H9 (cell line): ENCODE results near the gene MAPKAP1. TPM values are rescaled to one million over a fixed set of nuclear protein-coding genes. Genes with fewer than 3 reads are reported as not detected.

Experiments used
- DNase-seq: peaks from one replicate; pipeline ENCODE4 v3.0.0-alpha.2; 2017
- H2AFZ ChIP-seq: one replicate; pipeline ENCODE4 v1.6.1; 2013; ENCODE audit warnings: mild to moderate bottlenecking, low read length, control low read depth, moderate library complexity
- H2AK5ac ChIP-seq: 2 replicates; pipeline ENCODE4 v1.6.1; 2013; ENCODE audit warnings: low read length, control low read depth, mixed read lengths; ENCODE audit not compliant: insufficient read length
- H2BK120ac ChIP-seq: one replicate; pipeline ENCODE4 v1.6.1; 2013; ENCODE audit warnings: low read depth, mild to moderate bottlenecking, low read length, control low read depth, inconsistent platforms; ENCODE audit not compliant: poor library complexity, severe bottlenecking
- H2BK12ac ChIP-seq: 2 replicates; pipeline ENCODE4 v1.6.1; 2013; ENCODE audit warnings: low read length, control low read depth, mixed read lengths, low read depth; ENCODE audit not compliant: insufficient read length
- H2BK15ac ChIP-seq: 2 replicates; pipeline ENCODE4 v1.6.1; 2013; ENCODE audit warnings: low read depth, low read length, control low read depth
- H2BK20ac ChIP-seq: one replicate; pipeline ENCODE4 v1.6.1; 2013; ENCODE audit warnings: low read depth, mild to moderate bottlenecking, low read length, control low read depth, inconsistent platforms; ENCODE audit not compliant: poor library complexity, severe bottlenecking
- H2BK5ac ChIP-seq: 2 replicates; pipeline ENCODE4 v1.6.1; 2013; ENCODE audit warnings: low read length, control low read depth, mixed read lengths; ENCODE audit not compliant: insufficient read length
- H3K14ac ChIP-seq: 2 replicates; pipeline ENCODE4 v1.6.1; 2013; ENCODE audit warnings: low read length, control low read depth; ENCODE audit not compliant: insufficient read depth
- H3K18ac ChIP-seq: 2 replicates; pipeline ENCODE4 v1.6.1; 2013; ENCODE audit warnings: low read depth, mild to moderate bottlenecking, mixed read lengths, low read length, control low read depth; ENCODE audit not compliant: insufficient read length
- H3K23ac ChIP-seq: 2 replicates; pipeline ENCODE4 v1.6.1; 2013; ENCODE audit warnings: low read length, control low read depth, mixed read lengths, low read depth; ENCODE audit not compliant: insufficient read length
- H3K23me2 ChIP-seq: 2 replicates; pipeline ENCODE4 v1.6.1; 2013; ENCODE audit warnings: low read depth, mild to moderate bottlenecking, mixed read lengths, low read length, control low read depth; ENCODE audit not compliant: insufficient read length, poor library complexity, severe bottlenecking
- H3K27ac ChIP-seq: 2 replicates; pipeline ENCODE4 v1.5.1; 2013; ENCODE audit warnings: low read length, control low read depth, mixed read lengths, low read depth; ENCODE audit not compliant: insufficient read length
- H3K27me3 ChIP-seq: 2 replicates; pipeline ENCODE4 v1.6.1; 2013; ENCODE audit warnings: low read length, control low read depth, inconsistent platforms; ENCODE audit not compliant: insufficient read depth
- H3K4ac ChIP-seq: 2 replicates; pipeline ENCODE4 v1.6.1; 2013; ENCODE audit warnings: low read depth, mild to moderate bottlenecking, control low read depth, inconsistent platforms, low read length, moderate library complexity
- H3K4me1 ChIP-seq: 2 replicates; pipeline ENCODE4 v1.6.1; 2013; ENCODE audit warnings: low read length, control low read depth, inconsistent platforms; ENCODE audit not compliant: insufficient read depth
- H3K4me2 ChIP-seq: 2 replicates; pipeline ENCODE4 v1.6.1; 2013; ENCODE audit warnings: low read length, control low read depth, mixed read lengths; ENCODE audit not compliant: insufficient read length, insufficient read depth
- H3K56ac ChIP-seq: 2 replicates; pipeline ENCODE4 v1.6.1; 2013; ENCODE audit warnings: low read depth, mild to moderate bottlenecking, mixed read lengths, low read length, control low read depth; ENCODE audit not compliant: insufficient read length
- H3K79me1 ChIP-seq: 2 replicates; pipeline ENCODE4 v1.6.1; 2013; ENCODE audit warnings: low read depth, mild to moderate bottlenecking, moderate library complexity, low read length, control low read depth, inconsistent platforms; ENCODE audit not compliant: insufficient read depth, poor library complexity, severe bottlenecking
- H3K79me2 ChIP-seq: 2 replicates; pipeline ENCODE4 v1.6.1; 2013; ENCODE audit warnings: low read length, control low read depth, inconsistent platforms; ENCODE audit not compliant: insufficient read depth
- H3K9ac ChIP-seq: 2 replicates; pipeline ENCODE4 v1.6.1; 2013; ENCODE audit warnings: low read length, control low read depth, mixed read lengths; ENCODE audit not compliant: insufficient read length; ENCODE audit errors: extremely low read depth
- H3K9me3 ChIP-seq: one replicate; pipeline ENCODE4 v1.6.1; 2013; ENCODE audit warnings: low read depth, low read length, inconsistent platforms; ENCODE audit not compliant: control insufficient read depth
- H3T11ph ChIP-seq: one replicate; pipeline ENCODE4 v1.6.1; 2013; ENCODE audit warnings: mild to moderate bottlenecking, low read length, control low read depth, inconsistent platforms
- H4K20me1 ChIP-seq: one replicate; pipeline ENCODE4 v1.6.1; 2013; ENCODE audit not compliant: control insufficient read depth, insufficient read length, insufficient read depth
- H4K5ac ChIP-seq: 2 replicates; pipeline ENCODE4 v1.6.1; 2013; ENCODE audit warnings: low read depth, mild to moderate bottlenecking, mixed read lengths, low read length, control low read depth; ENCODE audit not compliant: insufficient read length
- H4K8ac ChIP-seq: replicated peaks from 2 replicates; pipeline ENCODE4 v1.6.1; 2013; ENCODE audit warnings: low read length, control low read depth, mixed read lengths, low read depth; ENCODE audit not compliant: insufficient read length
- H4K91ac ChIP-seq: 2 replicates; pipeline ENCODE4 v1.6.1; 2013; ENCODE audit warnings: low read depth, mild to moderate bottlenecking, moderate library complexity, mixed read lengths, low read length, control low read depth; ENCODE audit not compliant: insufficient read length
- H3K27ac Mint-ChIP-seq, 3 experiments: 2 replicates in 2 of 3; 3 replicates in 1 of 3; pipeline ENCODE4 v1.8.0; 2020 to 2021; ENCODE audit warnings: mixed read lengths in 3 of 3, mild to moderate bottlenecking in 1 of 3, moderate library complexity in 1 of 3
- H3K27me3 Mint-ChIP-seq: 2 replicates; pipeline ENCODE4 v1.8.0; 2021; ENCODE audit warnings: low read depth, mild to moderate bottlenecking, moderate library complexity, mixed read lengths
- H3K36me3 Mint-ChIP-seq, 3 experiments: 2 replicates in 2 of 3; 3 replicates in 1 of 3; pipeline ENCODE4 v1.8.0; 2020 to 2021; ENCODE audit warnings: low read depth in 3 of 3, mixed read lengths in 3 of 3; ENCODE audit not compliant: insufficient read depth in 1 of 3
- H3K4me1 Mint-ChIP-seq, 2 experiments: 2 replicates each; pipeline ENCODE4 v1.8.0; 2020; ENCODE audit warnings: mixed read lengths in 2 of 2
- H3K4me3 Mint-ChIP-seq, 2 experiments: 2 replicates in 1 of 2; 3 replicates in 1 of 2; pipeline ENCODE4 v1.8.0; 2020 to 2021; ENCODE audit warnings: mild to moderate bottlenecking in 2 of 2, mixed read lengths in 2 of 2, moderate library complexity in 1 of 2
- H3K9me3 Mint-ChIP-seq, 2 experiments: 2 replicates in 1 of 2; 3 replicates in 1 of 2; pipeline ENCODE4 v1.8.0; 2020; ENCODE audit warnings: mild to moderate bottlenecking in 2 of 2, mixed read lengths in 2 of 2, moderate library complexity in 1 of 2
- WGBS: extraction: QIAGEN DNeasy Blood & Tissue Kit; methylation state at CpG from one replicate; pipeline ENCODE4 v1.1.7; 2013; ENCODE audit warnings: missing lambda C conversion rate, low lambda C conversion rate, mixed read lengths; ENCODE audit not compliant: insufficient read length; ENCODE audit errors: extremely low coverage; 5-methylcytosine and 5-hydroxymethylcytosine counted together
- total RNA-seq: library from RNA; stranded (reverse); gene quantifications from 2 replicates; pipeline ENCODE4 v1.2.1, GENCODE V29; 2021
- TF ChIP-seq, protein P1 (sequence below): fragments of 200-600 bp; sonication (generic); conservative IDR thresholded peaks from 3 replicates; pipeline ENCODE4 v1.8.0; 2021; ENCODE audit warnings: antibody characterized with exemption, mild to moderate bottlenecking

The MAPKAP1 gene
- total RNA-seq, 1 experiment from 2014 or later = 97.0 TPM

DNA sequence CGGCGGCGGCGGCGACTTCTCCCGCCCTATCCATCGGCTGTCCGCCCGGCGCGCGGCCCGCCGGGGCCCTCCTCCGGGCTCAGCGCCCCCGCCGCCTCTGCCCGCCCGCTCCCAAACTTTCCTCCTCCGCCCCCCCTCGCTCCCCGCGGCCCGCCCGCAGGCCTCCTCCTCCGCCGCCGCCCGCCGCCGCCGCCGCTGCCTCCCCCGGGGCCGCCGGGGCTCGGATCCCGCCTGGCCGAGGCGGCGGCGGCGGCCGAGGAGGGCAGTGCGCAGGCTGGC lies 39.7 kb upstream of the MAPKAP1 start:
- Histone ChIP-seq H3K27me3 (0 out of 2 replicates have a peak, but pooled peaks cover 1% of the 10 kb centered on the region), H2BK5ac (no peak overlapping the region), H3T11ph (no peak overlapping the region), H3K9me3 (no peaks in the 10 kb centered on the region), H3K23me2 (peaks cover 16% of the 10 kb centered on the region), H4K5ac (no peak overlapping the region), H4K91ac (no peak overlapping the region), H3K9ac (no peak overlapping the region), H2AK5ac (no peak overlapping the region), H3K23ac (no peak overlapping the region), H3K4me2 (peak overlapping the region; percentile 59), H2BK12ac (no peak overlapping the region), H2BK20ac (no peak overlapping the region), H2BK120ac (no peak overlapping the region), H3K79me2 (no peaks in the 10 kb centered on the region), H3K4ac (no peak overlapping the region), H3K79me1 (no peaks in the 10 kb centered on the region), H2BK15ac (no peak overlapping the region), H2AFZ (no peak overlapping the region), H3K4me1 (peaks cover 4% of the 10 kb centered on the region; the same call in 1 of the 2 replicates), H3K27ac (no peak overlapping the region), H3K56ac (no peak overlapping the region), H3K18ac (no peak overlapping the region), H3K14ac (no peak overlapping the region), H4K8ac (no peak overlapping the region), H4K20me1 (no peaks in the 10 kb centered on the region)
- Mint-ChIP-seq H3K27me3 (peaks cover 15% of the 10 kb centered on the region), H3K4me1 (peaks cover 36 to 43% of the 10 kb centered on the region in 2 experiments), H3K36me3 (peaks cover 9 to 17% (median 10%) of the 10 kb centered on the region in 3 experiments; a peak in 6 of 7 replicates), H3K9me3 (no peaks in the 10 kb centered on the region; a peak in 1 of 5 replicates), H3K4me3 (peak overlapping the region; percentile 35 to 73; a peak in 2 of 5 replicates), H3K27ac (no peak overlapping the region)
- WGBS = no CpG with 5 or more reads among the region's 46 CpGs
- DNase-seq = no peak
- TF ChIP-seq, protein P1, sequence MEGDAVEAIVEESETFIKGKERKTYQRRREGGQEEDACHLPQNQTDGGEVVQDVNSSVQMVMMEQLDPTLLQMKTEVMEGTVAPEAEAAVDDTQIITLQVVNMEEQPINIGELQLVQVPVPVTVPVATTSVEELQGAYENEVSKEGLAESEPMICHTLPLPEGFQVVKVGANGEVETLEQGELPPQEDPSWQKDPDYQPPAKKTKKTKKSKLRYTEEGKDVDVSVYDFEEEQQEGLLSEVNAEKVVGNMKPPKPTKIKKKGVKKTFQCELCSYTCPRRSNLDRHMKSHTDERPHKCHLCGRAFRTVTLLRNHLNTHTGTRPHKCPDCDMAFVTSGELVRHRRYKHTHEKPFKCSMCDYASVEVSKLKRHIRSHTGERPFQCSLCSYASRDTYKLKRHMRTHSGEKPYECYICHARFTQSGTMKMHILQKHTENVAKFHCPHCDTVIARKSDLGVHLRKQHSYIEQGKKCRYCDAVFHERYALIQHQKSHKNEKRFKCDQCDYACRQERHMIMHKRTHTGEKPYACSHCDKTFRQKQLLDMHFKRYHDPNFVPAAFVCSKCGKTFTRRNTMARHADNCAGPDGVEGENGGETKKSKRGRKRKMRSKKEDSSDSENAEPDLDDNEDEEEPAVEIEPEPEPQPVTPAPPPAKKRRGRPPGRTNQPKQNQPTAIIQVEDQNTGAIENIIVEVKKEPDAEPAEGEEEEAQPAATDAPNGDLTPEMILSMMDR = no peak
